Subcutaneous abdominal adipose tissue (tissue), 5 donors: ENCODE measurements around the gene STING1.

ENCODE experiments used
- H3K27ac ChIP-seq: one replicate; pipeline ENCODE4 v1.7.0; 2013; ENCODE audit warnings: low read depth, mild to moderate bottlenecking, inconsistent platforms, low read length, moderate library complexity
- H3K27me3 ChIP-seq, 5 donors: one replicate each; pipeline ENCODE4 v1.7.0; 2013; ENCODE audit warnings: low read length in 5 of 5, inconsistent platforms in 1 of 5; ENCODE audit not compliant: control insufficient read depth in 5 of 5, insufficient read depth in 4 of 5
- H3K36me3 ChIP-seq, 5 donors: one replicate each; pipeline ENCODE4 v1.7.0; 2013; ENCODE audit warnings: low read length in 5 of 5; ENCODE audit not compliant: control insufficient read depth in 5 of 5, insufficient read depth in 5 of 5
- H3K4me1 ChIP-seq, 5 donors: one replicate each; pipeline ENCODE4 v1.7.0; 2013; ENCODE audit warnings: low read length in 5 of 5, mild to moderate bottlenecking in 3 of 5, moderate library complexity in 1 of 5; ENCODE audit not compliant: control insufficient read depth in 5 of 5, insufficient read depth in 5 of 5
- H3K4me3 ChIP-seq, 5 donors: one replicate each; pipeline ENCODE4 v1.7.0; 2013; ENCODE audit warnings: low read length in 5 of 5, low read depth in 1 of 5
- H3K9ac ChIP-seq, 5 donors: one replicate each; pipeline ENCODE4 v1.7.0; 2013; ENCODE audit warnings: low read length in 5 of 5, mild to moderate bottlenecking in 4 of 5, moderate library complexity in 3 of 5
- H3K9me3 ChIP-seq, 5 donors: one replicate each; pipeline ENCODE4 v1.7.0; 2013; ENCODE audit warnings: low read length in 5 of 5; ENCODE audit not compliant: control insufficient read depth in 5 of 5
- donor health status: healthy.
- donor health status: healthy.
- donor health status: healthy.
- donor health status: healthy.
- donor health status: healthy.

The STING1 gene

DNA sequence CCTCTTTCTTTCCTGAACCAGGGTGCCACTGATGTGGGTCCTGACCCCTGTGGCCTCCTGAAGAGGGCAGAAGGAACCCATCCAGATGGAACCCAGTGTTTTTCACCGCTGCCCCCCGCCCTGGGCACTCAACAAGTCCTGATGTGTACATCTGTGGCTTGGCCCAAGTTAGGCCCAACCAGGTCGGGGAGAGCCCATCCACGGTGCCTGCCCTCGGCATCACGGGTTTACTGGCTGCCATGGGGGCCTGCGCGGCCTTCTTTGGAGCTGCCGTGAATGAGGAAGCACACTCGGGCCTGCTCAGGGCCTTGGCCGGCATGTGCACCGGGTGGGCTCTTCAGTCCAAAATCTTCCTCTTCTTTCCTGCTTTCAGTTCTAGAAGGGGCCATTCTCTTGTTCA, 25.8 kb downstream of the STING1 start:
- Histone ChIP-seq H3K9ac (no peak overlapping the region), H3K27ac (no peak overlapping the region), H3K4me3 (no peak overlapping the region), H3K4me1 (peaks cover 0 to 24% (median 5%) of the 10 kb centered on the region in 5 donors), H3K9me3 (no peaks in the 10 kb centered on the region), H3K36me3 (peaks cover 0 to 40% (median 28%) of the 10 kb centered on the region in 5 donors), H3K27me3 (no peaks in the 10 kb centered on the region)

- H3K4me1 ChIP-seq: peaks cover 0 to 12% (median 5%) of the 10 kb centered on the region in 5 donors
- no peak overlapping the region for H3K9ac ChIP-seq
- H3K27ac ChIP-seq: no peak overlapping the region
- no peaks in the 10 kb centered on the region for H3K27me3 ChIP-seq
- H3K9me3 ChIP-seq: no peaks in the 10 kb centered on the region
- H3K36me3 ChIP-seq: peaks cover 0 to 51% (median 36%) of the 10 kb centered on the region in 5 donors
- no peak overlapping the region for H3K4me3 ChIP-seq
These were observed 27.8 kb downstream of the STING1 start for GRCh38 chr5:139454568-139455290.

DNA sequence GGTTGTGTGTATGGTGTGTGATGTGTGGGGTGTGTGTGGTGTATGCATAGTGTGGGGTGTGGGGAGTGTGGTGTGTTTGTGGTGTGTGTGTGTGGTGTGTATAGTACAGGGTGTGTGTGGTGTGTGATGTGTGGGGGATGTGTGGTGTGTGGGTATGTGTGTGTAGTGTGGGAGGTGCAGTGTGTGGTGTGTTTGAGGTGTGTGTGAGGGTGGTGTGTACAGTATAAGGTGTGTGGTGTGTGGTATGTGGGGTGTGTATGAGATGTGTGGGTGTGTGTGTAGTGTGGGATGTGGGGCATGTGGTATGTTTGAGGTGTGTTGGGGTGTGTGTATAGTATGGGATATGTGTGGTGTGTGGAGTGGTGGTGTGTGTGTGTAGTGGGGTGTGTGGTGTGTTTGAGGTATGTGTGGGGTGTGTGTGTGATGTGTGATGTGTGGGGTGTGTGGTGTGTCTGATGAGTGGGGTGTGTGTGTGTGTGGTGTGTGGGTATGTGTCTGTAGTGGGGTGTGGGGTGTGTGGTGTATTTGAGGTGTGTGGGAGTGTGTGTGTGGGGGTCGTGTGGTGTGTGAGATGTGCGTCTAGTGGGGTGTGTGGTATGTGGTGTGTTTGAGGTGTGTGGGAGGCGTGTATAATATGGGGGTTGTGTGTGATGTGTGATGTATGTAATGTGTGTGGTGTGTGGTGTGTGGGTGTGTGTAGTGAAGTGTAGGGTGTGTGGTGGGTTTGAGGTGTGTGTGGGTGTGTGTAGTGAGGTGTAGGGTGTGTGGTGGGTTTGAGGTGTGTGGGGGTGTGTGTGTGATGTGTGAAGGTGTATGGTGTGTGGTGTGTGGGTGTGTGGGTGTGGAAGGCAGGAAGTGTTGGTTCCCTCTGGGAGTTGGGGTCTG, 28.6 kb downstream of the STING1 start:
- peaks cover 0 to 4% (median 1%) of the 10 kb centered on the region in 5 donors for H3K4me1 ChIP-seq
- H3K4me3 ChIP-seq: no peak overlapping the region
- no peaks in the 10 kb centered on the region for H3K27me3 ChIP-seq
- no peak overlapping the region for H3K9ac ChIP-seq
- no peaks in the 10 kb centered on the region for H3K9me3 ChIP-seq
- H3K36me3 ChIP-seq: peaks cover 0 to 51% (median 36%) of the 10 kb centered on the region in 5 donors
- no peak overlapping the region for H3K27ac ChIP-seq

- Histone ChIP-seq H3K36me3 (peaks cover 0 to 49% (median 31%) of the 10 kb centered on the region in 5 donors), H3K9me3 (no peaks in the 10 kb centered on the region), H3K27me3 (no peaks in the 10 kb centered on the region), H3K4me1 (no peaks in the 10 kb centered on the region), H3K4me3 (no peak overlapping the region), H3K27ac (no peak overlapping the region), H3K9ac (no peak overlapping the region)
These were observed 30.5 kb downstream of the STING1 start for GRCh38 chr5:139451878-139452660.

- no peak overlapping the region for H3K4me3 ChIP-seq
- no peaks in the 10 kb centered on the region for H3K9me3 ChIP-seq
- no peaks in the 10 kb centered on the region for H3K4me1 ChIP-seq
- no peaks in the 10 kb centered on the region for H3K27me3 ChIP-seq
- peaks cover 0 to 45% (median 28%) of the 10 kb centered on the region in 5 donors for H3K36me3 ChIP-seq
- no peak overlapping the region for H3K9ac ChIP-seq
- no peak overlapping the region for H3K27ac ChIP-seq
These were observed 31.4 kb downstream of the STING1 start for GRCh38 chr5:139451176-139451575.

GRCh38 chr5:139446956-139447779, 35.4 kb downstream of the STING1 start:
- H3K9ac ChIP-seq: no peak overlapping the region

GRCh38 chr5:139445325-139446170, 37.0 kb downstream of the STING1 start:
- Histone ChIP-seq H3K4me1 (peaks cover 0 to 5% (median 0%) of the 10 kb centered on the region in 5 donors), H3K36me3 (peaks cover 0 to 9% (median 0%) of the 10 kb centered on the region in 5 donors), H3K9me3 (no peaks in the 10 kb centered on the region), H3K9ac (no peak overlapping the region), H3K27me3 (no peaks in the 10 kb centered on the region), H3K4me3 (no peak overlapping the region), H3K27ac (no peak overlapping the region)

More at GRCh38 chr5:139446956-139447779, 35.4 kb downstream of the STING1 start:
- Histone ChIP-seq H3K4me3 (no peak overlapping the region), H3K36me3 (peaks cover 0 to 24% (median 10%) of the 10 kb centered on the region in 5 donors), H3K27me3 (no peaks in the 10 kb centered on the region), H3K4me1 (peaks cover 0 to 5% (median 0%) of the 10 kb centered on the region in 5 donors), H3K27ac (no peak overlapping the region), H3K9me3 (no peaks in the 10 kb centered on the region)

GRCh38 chr5:139443831-139444453, 38.6 kb downstream of the STING1 start:
- Histone ChIP-seq H3K4me1 (peaks cover 4 to 10% (median 6%) of the 10 kb centered on the region in 5 donors), H3K9ac (no peak overlapping the region), H3K4me3 (no peak overlapping the region), H3K27me3 (no peaks in the 10 kb centered on the region), H3K27ac (no peak overlapping the region), H3K36me3 (peaks cover 0 to 9% (median 0%) of the 10 kb centered on the region in 5 donors), H3K9me3 (no peaks in the 10 kb centered on the region)
